ENCODE results near the gene TRAF1. TPM values are rescaled to one million over a fixed set of nuclear protein-coding genes. Genes with fewer than 3 reads are reported as not detected.

Gene TRAF1
- total and polyA plus RNA-seq, 2 donors (not counting 1 experiment from before 2014, with no cell fraction given), result 12.2 to 19.5 TPM

GRCh38 chr9:120937127-120937526 is 10.5 kb upstream of the TRAF1 start:
- peaks cover 50 to 52% of the 10 kb centered on the region in 2 donors for H3K4me1 ChIP-seq (ENCODE audit: control insufficient read depth in 2 of 2, insufficient read depth in 2 of 2, low read length in 2 of 2)
- H3K27me3 ChIP-seq (replicated peaks in 1 of 4; ENCODE audit: control extremely low read depth in 1 of 4, control insufficient read depth in 3 of 4, insufficient read depth in 4 of 4, low read length in 3 of 4), result no peaks in the 10 kb centered on the region
- H3K4me1 Mint-ChIP-seq, result peaks cover 46% of the 10 kb centered on the region
- H3K9ac ChIP-seq (ENCODE audit: low read length), result no peak overlapping the region
- H3K4me3 Mint-ChIP-seq, result no peak overlapping the region
- no peak overlapping the region for H3K27ac ChIP-seq (ENCODE audit: low read length in 2 of 2)
- DNase-seq (no peak), ATAC-seq (ENCODE audit: low read depth) (no peak)
- TF ChIP-seq, protein P1, sequence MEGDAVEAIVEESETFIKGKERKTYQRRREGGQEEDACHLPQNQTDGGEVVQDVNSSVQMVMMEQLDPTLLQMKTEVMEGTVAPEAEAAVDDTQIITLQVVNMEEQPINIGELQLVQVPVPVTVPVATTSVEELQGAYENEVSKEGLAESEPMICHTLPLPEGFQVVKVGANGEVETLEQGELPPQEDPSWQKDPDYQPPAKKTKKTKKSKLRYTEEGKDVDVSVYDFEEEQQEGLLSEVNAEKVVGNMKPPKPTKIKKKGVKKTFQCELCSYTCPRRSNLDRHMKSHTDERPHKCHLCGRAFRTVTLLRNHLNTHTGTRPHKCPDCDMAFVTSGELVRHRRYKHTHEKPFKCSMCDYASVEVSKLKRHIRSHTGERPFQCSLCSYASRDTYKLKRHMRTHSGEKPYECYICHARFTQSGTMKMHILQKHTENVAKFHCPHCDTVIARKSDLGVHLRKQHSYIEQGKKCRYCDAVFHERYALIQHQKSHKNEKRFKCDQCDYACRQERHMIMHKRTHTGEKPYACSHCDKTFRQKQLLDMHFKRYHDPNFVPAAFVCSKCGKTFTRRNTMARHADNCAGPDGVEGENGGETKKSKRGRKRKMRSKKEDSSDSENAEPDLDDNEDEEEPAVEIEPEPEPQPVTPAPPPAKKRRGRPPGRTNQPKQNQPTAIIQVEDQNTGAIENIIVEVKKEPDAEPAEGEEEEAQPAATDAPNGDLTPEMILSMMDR (IDR thresholded peaks at IDR 0.05), result no peak
- no peak for TF ChIP-seq EZH2 (IDR thresholded peaks at IDR 0.05; ENCODE audit: borderline replicate concordance, insufficient read depth, low read depth, low read length, poor library complexity, severe bottlenecking)
- H3K79me2 ChIP-seq (ENCODE audit: control insufficient read depth, insufficient read depth, low read length), result no peaks in the 10 kb centered on the region
- H2AFZ ChIP-seq (ENCODE audit: insufficient read depth, low read depth, low read length, poor library complexity, severe bottlenecking), result no peak overlapping the region
- peak overlapping the region; percentile 76 for H3K4me2 ChIP-seq (replicated peaks; ENCODE audit: low read depth, low read length, poor library complexity, severe bottlenecking)
- ChIA-PET POLR2A (interaction anchor here (1.2 kb wide), 1 partner anchor 60 kb away, joined by 3 read pairs; the partner anchor contains the start of gene PHF19), CTCF (interaction anchor here (0.5 to 9.6 kb wide), 27 partner anchors 8 to 512 kb away, joined by 3 to 102 read pairs (median 5); partner anchors contain the start of genes PHF19 and TRAF1)
- no peak overlapping the region for H3K4me3 ChIP-seq (ENCODE audit: control extremely low read depth in 1 of 5, extremely low read depth in 1 of 5, insufficient read depth in 1 of 5, low read depth in 2 of 5, low read length in 4 of 5)
- intact Hi-C loops (cut with micrococcal nuclease), result no loop called here
- 90% methylated on average over 1 of the region's 1 CpG for WGBS (ENCODE audit: insufficient coverage)
- no peaks in the 10 kb centered on the region for H4K20me1 ChIP-seq (ENCODE audit: control insufficient read depth, insufficient read depth, low read length, poor library complexity, severe bottlenecking)
- H3K27ac Mint-ChIP-seq, result no peak overlapping the region
- H3K9me3 Mint-ChIP-seq (ENCODE audit: insufficient read depth), result no peaks in the 10 kb centered on the region
- H3K9me3 ChIP-seq (ENCODE audit: control extremely low read depth in 1 of 3, control insufficient read depth in 2 of 3, insufficient read depth in 1 of 3, low read length in 2 of 3), result no peaks in the 10 kb centered on the region
- no peaks in the 10 kb centered on the region for H3K36me3 ChIP-seq (replicated peaks in 1 of 2; ENCODE audit: control extremely low read depth in 1 of 2, control insufficient read depth in 1 of 2, extremely low read depth in 1 of 2, insufficient read depth in 2 of 2, low read length in 1 of 2)
- H3K27me3 Mint-ChIP-seq, result no peaks in the 10 kb centered on the region

GRCh38 chr9:120936764-120937122 is 10.1 kb upstream of the TRAF1 start:
- no peak overlapping the region for H2AFZ ChIP-seq (ENCODE audit: insufficient read depth, low read depth, low read length, poor library complexity, severe bottlenecking)
- no peaks in the 10 kb centered on the region for H3K27me3 Mint-ChIP-seq
- H3K4me1 Mint-ChIP-seq, result peaks cover 49% of the 10 kb centered on the region
- peaks cover 53 to 55% of the 10 kb centered on the region in 2 donors for H3K4me1 ChIP-seq (ENCODE audit: control insufficient read depth in 2 of 2, insufficient read depth in 2 of 2, low read length in 2 of 2)
- H3K9me3 Mint-ChIP-seq (ENCODE audit: insufficient read depth), result no peaks in the 10 kb centered on the region
- H3K79me2 ChIP-seq (ENCODE audit: control insufficient read depth, insufficient read depth, low read length), result no peaks in the 10 kb centered on the region
- ChIA-PET CTCF (interaction anchor here (0.8 to 9.6 kb wide), 25 partner anchors 8 to 182 kb away, joined by 3 to 102 read pairs (median 5); partner anchors contain the start of genes PHF19 and TRAF1), POLR2A (interaction anchor here (1.2 to 1.6 kb wide), 2 partner anchors 60 to 68 kb away, joined by 3 to 6 read pairs; partner anchors contain the start of gene PHF19)
- no peak for DNase-seq
- H3K4me3 Mint-ChIP-seq, result peak overlapping the region; percentile 61
- H3K27me3 ChIP-seq (replicated peaks in 1 of 4; ENCODE audit: control extremely low read depth in 1 of 4, control insufficient read depth in 3 of 4, insufficient read depth in 4 of 4, low read length in 3 of 4), result no peaks in the 10 kb centered on the region
- H3K4me2 ChIP-seq (replicated peaks; ENCODE audit: low read depth, low read length, poor library complexity, severe bottlenecking), result peak overlapping the region; percentile 76
- H3K27ac ChIP-seq (ENCODE audit: low read length in 2 of 2), result no peak overlapping the region
- WGBS (ENCODE audit: insufficient coverage), result 50% methylated on average over 2 of the region's 2 CpGs
- intact Hi-C loops (cut with micrococcal nuclease), result loop anchor here (1.0 kb wide), 6 partner anchors 8 to 180 kb away; partner anchors contain the start of gene FBXW2
- peak overlapping the region; percentile 44 for H3K27ac Mint-ChIP-seq
- no peaks in the 10 kb centered on the region for H4K20me1 ChIP-seq (ENCODE audit: control insufficient read depth, insufficient read depth, low read length, poor library complexity, severe bottlenecking)
- H3K4me3 ChIP-seq (ENCODE audit: control extremely low read depth in 1 of 5, extremely low read depth in 1 of 5, insufficient read depth in 1 of 5, low read depth in 2 of 5, low read length in 4 of 5), result peak overlapping the region in 1 of 5 experiments; percentile 29
- H3K9me3 ChIP-seq (ENCODE audit: control extremely low read depth in 1 of 3, control insufficient read depth in 2 of 3, insufficient read depth in 1 of 3, low read length in 2 of 3), result no peaks in the 10 kb centered on the region
- H3K9ac ChIP-seq (ENCODE audit: low read length), result no peak overlapping the region
- ATAC-seq (ENCODE audit: low read depth), result no peak
- no peaks in the 10 kb centered on the region for H3K36me3 ChIP-seq (replicated peaks in 1 of 2; ENCODE audit: control extremely low read depth in 1 of 2, control insufficient read depth in 1 of 2, extremely low read depth in 1 of 2, insufficient read depth in 2 of 2, low read length in 1 of 2)
- TF ChIP-seq, protein P1 (IDR thresholded peaks at IDR 0.05), result peak; percentile 46
- no peak for TF ChIP-seq EZH2 (IDR thresholded peaks at IDR 0.05; ENCODE audit: borderline replicate concordance, insufficient read depth, low read depth, low read length, poor library complexity, severe bottlenecking)

Data from B cell (primary cell).